Amniotic stem cell (primary cell): ENCODE results near the gene TTC12.
A peak's percentile ranks its signal among the peaks of the same experiment; 100 is the strongest.
"Not testable (repeated sequence)": the region's sequence is repeated elsewhere in the genome, so short reads cannot be mapped to it uniquely, and the experiment has no call there.

Experiments used
- DNase-seq: peaks from one replicate; lab custom pipeline; 2025; lab: John Stamatoyannopoulos, UW

TTC12 gene

DNA sequence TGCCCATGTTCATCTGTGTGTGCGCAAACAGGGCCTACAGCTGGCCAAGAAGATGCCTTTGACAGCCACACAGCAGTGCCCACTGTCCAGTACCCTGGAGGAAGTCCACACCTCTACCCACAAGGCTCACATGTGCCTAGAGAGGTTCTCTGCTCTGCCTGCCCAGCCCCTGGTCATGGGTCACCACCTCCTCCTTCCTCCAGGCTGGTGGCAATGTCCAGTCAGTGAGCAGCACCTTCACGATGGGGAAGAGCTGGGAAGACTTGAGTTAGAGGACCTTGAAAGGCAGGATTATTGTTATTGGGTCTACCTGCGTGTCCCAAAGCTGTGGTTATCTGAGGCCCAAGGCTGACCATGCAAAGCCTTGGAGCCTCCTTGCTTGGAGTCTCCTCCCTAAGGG lies 28.4 kb upstream of the TTC12 start:
- DNase-seq, result no peak

DNA sequence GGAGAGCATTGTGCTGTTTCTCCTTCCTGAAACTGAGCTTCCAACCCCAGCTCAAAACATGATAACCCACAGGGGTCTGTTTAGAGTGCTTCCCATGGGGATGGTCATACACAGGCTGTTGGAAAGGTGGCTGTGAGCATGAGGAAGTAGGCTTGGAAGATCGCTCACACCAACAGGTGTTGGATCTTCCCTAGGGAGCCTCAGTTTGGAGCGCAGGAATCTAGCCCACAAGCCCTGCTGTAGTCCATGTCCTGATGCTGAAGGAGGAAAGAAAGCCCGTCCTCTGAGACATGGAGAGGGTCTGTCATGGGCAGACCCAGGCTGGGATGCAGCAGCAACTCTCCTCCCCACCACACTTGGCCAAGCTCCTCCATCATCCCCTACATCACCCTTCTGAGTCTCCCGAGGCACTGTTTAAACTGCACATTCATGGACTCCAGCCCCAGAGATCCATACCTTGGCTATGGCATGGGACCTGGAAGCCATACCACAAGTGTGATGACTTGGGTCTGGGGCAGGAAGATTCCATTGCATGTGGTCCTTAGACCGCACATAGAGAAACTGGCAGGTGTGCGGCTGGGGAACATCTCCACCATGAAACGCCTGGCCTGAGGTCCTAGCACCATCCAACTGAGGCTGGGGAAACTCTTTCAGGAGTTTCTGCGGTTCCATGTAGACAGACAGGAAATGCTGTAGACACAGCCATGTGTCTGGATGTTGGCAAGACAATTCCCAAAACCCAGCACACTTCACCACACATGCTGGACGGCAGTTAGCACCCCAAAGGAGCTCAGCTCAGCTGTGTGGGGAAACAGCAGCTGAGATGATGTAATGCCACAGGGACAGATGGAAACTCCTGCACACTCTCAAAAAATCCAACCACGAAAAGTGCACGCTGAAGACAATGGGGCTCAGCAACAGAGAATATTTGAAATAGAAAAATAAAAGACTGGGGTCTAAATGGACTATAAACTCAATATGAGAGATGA lies 27.6 kb upstream of the TTC12 start:
- no peak for DNase-seq

GRCh38 chr11:113287801-113288200 lies 26.6 kb upstream of the TTC12 start:
- DNase-seq, result no peak

DNA sequence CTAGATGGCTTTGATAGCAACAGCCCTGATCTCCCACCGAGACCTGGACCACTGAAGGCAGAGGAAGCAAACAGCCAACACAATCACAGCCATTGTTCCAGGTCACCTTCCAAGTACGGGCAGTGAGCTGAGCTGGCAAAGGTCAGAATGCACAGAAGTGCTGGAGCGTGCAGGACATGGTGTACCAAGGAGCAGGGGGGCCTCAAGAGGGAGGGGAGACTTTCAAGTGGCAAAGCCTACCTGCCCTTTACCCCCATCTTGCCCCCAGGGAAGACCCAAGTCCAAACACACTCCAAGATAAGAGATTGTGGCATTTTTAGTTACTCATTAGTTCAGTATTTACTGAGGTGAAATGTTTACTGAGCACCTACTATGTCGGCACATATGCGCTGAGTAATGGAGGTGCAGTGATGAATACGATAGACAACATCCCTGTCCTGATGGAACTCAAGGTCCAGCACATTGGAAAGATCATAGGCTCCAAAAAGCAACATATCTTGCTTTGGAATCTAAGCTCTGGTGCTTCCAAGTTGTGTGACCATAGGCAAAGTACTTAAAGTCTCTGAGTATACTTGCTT lies 26.0 kb upstream of the TTC12 start:
- no peak for DNase-seq

DNA sequence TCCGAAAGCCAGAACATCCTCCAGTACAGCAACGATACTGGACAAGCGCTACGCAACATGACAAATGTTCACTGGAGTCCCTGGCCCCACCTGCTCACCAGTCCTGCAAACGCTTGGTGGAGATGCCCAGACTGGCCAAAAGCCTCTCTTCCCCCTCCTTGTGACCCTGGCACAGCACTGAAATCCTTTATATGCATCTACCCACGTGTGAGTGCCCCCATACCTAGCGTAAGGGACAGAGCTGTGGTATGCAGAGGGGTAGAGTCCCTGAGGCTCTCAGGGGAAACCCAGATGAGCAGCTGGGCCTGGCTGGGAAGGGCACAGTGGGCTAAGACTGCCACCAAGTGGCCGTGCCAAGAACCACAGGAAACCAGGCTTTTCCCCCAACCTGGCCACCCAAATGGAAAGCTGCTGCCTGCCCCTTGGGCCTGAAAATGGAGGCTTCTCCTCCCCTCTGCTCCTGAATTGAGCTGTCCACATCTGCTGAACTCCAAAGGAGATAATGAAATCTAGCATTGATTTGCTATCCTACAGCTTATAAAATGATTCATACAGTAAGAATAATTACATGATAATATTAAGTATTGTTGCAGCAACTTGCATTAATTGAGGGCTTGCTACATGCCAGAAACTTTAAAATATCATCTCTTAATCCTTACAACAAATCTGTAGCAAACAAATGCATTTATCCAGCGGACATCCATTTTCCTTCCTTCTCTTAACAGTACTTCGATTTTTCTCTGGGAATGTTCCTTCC lies 24.8 kb upstream of the TTC12 start:
- no peak for DNase-seq

GRCh38 chr11:113293936-113294335 lies 20.4 kb upstream of the TTC12 start:
- DNase-seq, result no peak

DNA sequence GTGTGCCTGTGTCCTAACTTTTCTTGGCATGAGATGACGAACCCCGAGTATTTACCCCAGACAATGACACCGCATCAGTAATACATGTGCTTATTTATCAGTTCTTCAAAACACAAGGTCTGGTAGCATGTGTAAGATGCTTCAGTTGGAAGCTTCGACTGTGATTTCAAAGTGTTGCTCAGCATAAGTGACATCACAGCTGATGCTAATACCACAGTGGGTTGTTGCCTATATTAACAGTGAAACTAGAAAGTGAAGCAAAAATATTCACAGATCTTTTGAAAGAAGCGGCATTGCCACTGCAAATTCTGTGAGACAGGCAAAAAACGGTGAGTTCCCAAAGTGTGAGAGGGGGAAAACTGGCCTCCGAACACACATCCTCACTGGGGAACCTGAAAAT lies 18.4 kb upstream of the TTC12 start:
- no peak for DNase-seq

DNA sequence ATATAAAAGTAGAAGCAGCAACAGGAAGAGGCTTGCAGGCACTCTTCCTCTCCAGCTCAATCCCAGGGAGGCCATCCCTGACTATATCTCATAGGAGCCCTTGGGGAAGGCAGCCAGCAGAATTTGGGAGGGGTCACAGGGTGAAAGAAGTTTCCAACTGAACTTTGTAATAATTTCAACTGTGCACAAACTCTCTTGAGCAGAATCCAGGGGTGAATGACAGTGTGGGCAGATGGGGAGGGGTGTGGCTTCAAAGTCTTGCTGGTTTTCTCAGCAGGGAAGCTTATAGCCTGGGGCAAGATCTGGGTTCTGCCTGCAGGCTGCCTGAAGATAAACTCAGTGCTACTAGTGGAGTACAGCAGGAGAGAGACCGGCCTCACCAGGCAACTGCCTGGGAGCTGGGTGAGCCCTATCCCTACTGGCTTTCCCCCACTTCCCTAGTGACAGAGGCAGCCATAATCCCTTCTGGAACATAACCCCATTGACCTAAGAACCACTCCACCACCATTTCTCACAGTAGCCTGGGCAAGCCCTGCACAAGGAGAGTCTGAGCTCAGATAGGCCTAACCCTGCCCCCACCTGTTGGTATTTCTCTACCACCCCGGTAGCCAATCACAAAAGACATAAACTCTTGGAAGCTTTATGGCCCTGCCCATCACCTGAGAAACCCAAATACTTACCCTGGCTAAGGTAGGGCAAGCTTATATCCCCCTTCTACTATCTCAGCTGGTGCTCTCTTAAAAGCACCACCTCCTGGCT lies 17.8 kb upstream of the TTC12 start:
- no peak for DNase-seq

- DNase-seq, result not testable (repeated sequence)
Measured at GRCh38 chr11:113298496-113298895, 15.9 kb upstream of the TTC12 start.

DNA sequence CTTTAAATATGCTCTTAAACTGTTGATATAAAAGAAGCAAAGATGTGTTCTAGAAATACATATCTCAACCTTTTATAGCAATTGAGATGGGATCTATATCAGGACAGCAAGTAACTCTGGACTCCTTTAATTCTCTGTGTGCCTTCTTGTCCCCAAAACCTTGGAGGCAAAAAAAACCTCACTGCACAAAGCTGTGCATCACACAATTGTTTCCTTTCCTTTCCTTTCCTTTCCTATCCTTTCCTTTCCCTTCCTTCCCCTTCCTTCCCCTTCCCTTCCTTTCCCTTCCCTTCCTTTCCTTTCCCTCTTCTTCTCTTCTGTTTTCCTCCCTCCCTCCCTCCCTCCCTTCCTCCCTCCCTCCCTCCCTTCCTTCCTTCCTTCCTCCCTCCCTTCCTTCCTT lies 9.5 kb upstream of the TTC12 start:
- DNase-seq, result no peak

- DNase-seq, result peak; percentile 15
Measured at GRCh38 chr11:113305440-113306336, 8.7 kb upstream of the TTC12 start.

DNA sequence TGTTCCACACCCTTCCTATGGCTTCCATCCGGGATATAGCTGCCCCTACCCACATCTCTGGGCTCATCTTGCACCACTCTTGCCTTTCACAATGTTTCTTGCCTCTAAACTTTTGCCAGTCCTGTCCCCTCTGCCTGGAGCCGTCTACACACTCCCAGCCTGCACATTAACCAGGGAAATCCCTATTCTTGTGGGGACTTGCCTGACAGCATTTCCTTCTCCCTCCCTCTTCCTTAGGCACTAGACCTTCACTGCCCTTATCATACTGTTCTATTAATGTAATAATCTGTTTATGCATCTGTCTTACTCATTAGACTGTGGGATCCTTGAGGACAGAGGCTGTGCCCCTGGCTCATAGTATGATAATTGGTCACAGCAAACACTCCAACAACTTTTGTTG lies 5.8 kb upstream of the TTC12 start:
- no peak for DNase-seq

DNA sequence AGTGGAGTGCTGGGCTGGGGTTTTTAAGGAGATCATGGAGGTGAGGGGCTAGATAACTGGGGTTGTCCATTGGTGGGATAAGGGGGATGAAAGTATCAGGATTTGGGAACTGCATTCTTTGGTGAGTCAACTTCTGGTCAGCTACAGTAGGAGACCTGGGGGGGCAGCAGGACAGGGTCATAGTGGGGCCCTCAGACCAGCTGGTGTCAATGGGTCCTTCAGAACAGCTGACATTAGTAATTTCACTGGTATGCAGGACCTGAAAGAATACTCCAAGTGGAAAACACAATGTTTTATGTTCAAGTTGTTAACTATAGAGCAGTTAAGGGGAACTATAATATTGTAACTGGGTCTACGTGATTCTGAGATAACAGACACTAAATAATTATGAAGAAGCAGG lies 2.8 kb upstream of the TTC12 start:
- no peak for DNase-seq

DNA sequence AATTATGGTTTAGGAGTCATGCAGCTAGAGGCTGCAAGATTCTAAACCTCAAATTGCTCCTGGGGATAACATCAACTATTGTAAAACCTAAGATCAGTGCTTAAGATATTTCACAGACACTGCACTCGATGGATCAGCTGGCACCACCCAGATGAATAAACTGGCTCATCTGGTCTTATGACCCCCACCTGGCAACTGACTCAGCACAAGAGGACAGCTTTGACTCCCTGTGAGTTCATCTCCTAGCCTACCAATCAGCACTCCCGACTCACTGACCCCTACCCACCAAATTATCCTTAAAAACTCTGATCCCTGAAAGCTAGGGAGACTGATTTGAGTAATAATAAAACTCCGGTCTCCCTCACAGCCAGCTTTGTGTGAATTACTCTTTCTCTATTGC lies 782 bp upstream of the TTC12 start:
- no peak for DNase-seq

DNA sequence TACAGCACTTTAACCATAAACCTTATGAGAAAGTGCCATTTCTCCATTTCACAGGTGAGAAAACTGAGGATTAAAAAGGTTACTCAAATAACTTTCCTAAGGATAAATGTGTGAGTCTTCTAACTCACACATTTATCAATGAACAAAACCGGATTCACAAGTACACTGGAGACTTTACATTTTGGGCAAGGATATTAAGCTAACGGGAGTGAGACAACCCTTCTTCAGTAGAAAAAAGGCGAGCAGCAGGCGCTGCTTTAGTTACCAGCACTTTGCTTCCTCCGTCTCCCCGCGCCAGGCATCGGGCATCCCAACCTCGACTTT lies 356 bp upstream of the TTC12 start:
- DNase-seq, result no peak

GRCh38 chr11:113315811-113316210 lies 1.4 kb downstream of the TTC12 start:
- DNase-seq, result no peak

DNA sequence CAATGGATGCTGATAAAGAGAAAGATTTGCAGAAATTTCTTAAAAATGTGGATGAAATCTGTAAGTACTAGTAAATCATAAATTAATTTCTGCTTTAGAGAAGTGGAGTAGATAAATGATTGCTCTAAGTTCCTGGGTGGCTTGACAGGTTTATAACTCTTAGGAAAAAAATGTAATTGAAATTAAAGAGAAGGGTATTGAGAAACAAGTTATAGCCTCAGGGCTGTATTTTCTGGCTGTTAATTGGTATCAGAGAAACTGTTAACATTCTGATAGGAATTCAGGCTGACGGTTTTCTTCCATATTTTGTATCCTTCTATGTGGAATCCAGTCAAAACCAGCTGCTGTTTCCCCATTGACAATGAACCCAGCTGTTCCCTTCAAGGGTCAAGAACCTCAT lies 1.9 kb downstream of the TTC12 start:
- no peak for DNase-seq

DNA sequence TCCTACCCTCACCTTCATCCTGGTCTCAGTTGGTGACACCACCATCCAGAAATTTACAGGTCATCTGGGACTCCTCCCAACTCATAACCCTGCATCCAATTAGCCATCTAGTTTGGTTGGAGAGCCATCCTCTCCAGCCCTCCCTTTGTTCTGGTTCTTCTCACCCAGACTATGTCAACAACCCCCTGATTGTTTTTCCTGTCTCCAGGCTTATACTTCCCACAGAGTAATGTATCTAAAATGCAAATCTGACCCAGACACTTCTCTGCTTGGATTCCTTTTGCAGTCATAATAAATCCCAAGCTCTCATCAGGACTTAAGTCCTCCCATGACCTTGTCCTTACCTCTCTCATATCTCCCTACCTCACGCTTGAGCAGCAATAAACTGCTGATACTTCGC lies 3.0 kb downstream of the TTC12 start:
- no peak for DNase-seq

- no peak for DNase-seq
Measured at GRCh38 chr11:113319085-113319484, 4.7 kb downstream of the TTC12 start.

- DNase-seq, result no peak
Measured at GRCh38 chr11:113322158-113322557, 7.8 kb downstream of the TTC12 start.

DNA sequence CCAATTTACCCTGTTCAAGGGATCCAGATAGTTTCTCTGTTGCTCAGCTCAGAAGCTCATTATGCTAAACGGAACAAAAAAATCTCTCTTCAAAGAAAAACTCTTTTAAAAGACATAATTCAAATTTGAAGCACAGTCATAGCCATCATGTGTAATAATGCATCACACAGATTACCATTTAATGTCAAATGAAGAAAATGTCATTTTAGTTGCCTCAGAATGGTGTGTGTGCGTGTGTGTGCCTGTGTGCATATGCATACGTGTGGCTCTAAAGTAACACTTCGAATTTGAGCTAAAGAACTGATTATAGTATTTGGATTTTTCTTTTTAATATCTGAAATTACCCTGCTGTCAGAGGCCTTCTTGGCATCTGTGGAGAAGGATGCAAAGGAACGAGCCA lies 9.9 kb downstream of the TTC12 start:
- DNase-seq, result no peak
